ENCODE measurements around the gene CARD9. TPM values are rescaled to one million over a fixed set of nuclear protein-coding genes. Genes with fewer than 3 reads are reported as not detected.

Gene CARD9
- total RNA-seq, 2 experiments from 2014 or later, result 0.55 to 1.3 TPM

DNA sequence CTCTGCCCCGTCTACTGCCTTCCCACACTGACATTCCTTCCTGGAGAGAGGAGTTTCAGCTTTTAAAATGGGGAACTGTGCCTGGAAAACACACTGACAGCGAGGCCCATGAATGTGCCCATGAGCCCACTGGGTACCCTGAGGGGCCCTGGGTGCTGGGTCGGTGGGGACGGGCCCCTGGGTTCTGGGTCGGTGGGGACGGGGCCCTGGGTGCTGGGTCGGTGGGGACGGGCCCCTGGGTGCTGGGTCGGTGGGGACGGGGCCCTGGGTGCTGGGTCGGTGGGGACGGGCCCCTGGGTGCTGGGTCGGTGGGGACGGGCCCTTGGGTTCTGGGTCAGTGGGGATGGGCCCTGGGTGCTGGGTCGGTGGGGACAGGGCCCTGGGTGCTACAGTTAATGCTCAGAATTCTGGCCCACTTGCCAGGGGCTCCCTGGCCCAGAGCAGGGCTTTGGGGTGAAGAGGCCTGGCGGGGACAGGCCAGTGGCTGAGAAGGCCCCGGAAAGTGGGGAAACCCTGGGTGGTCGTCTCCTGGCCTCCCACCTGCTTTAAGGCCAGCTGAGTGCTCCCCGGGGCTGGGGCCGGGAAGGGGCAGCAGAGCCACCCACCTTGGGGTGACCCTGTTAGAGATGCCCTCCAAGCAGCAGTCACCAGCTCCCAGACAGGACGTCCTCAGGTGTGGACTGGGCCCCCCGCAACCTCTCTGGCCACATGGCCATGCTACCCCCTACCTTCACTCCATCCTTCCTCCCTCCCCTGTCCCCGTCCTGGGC lies 43.6 kb downstream of the CARD9 start:
- peaks cover 5% of the 10 kb centered on the region for H3K4me1 Mint-ChIP-seq
- DNase-seq, result no peak
- no peaks in the 10 kb centered on the region for H3K9me3 Mint-ChIP-seq
- no peak overlapping the region for H3K4me3 Mint-ChIP-seq
- no peak overlapping the region for H3K27ac Mint-ChIP-seq
- POLR2A ChIA-PET, result interaction anchor here (1.5 kb wide), 1 partner anchor 34 kb away, joined by 4 read pairs; the partner anchor contains the start of gene DNLZ
- H3K36me3 Mint-ChIP-seq (ENCODE audit: low read depth), result no peaks in the 10 kb centered on the region
- no peaks in the 10 kb centered on the region for H3K27me3 Mint-ChIP-seq
- CTCF ChIA-PET, result interaction anchor here (0.6 kb wide), 1 partner anchor 414 kb away, joined by 3 read pairs; no protein-coding TSS in a partner anchor

DNA sequence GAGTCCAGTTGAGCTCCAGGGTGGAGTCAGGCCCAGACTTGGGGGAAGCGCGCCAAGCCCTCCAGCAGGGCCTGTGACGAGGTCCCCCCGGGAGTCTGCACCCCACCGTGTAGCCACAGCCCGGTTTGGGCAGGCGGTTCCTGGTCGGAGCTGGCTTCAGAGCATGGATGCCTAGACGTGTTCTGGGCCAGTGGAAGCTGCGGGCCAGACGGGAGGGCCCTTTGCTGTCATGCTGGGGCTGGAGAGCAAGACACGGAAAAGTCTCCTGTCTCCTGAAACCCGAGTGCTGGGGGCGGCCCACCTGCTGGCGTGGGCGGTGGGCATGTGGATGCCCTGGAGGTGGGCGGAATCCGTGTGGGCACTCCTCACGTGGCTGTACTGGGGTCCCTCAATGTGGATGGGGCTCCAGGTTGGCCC lies 44.2 kb downstream of the CARD9 start:
- no peaks in the 10 kb centered on the region for H3K27me3 Mint-ChIP-seq
- ChIA-PET POLR2A (interaction anchor here (1.5 kb wide), 1 partner anchor 35 kb away, joined by 4 read pairs; the partner anchor contains the start of gene DNLZ), CTCF (interaction anchor here (0.6 kb wide), 1 partner anchor 415 kb away, joined by 3 read pairs; no protein-coding TSS in a partner anchor)
- H3K4me1 Mint-ChIP-seq, result peaks cover 5% of the 10 kb centered on the region
- no peaks in the 10 kb centered on the region for H3K36me3 Mint-ChIP-seq (ENCODE audit: low read depth)
- H3K9me3 Mint-ChIP-seq, result no peaks in the 10 kb centered on the region
- no peak overlapping the region for H3K4me3 Mint-ChIP-seq
- no peak overlapping the region for H3K27ac Mint-ChIP-seq
- no peak for DNase-seq

DNA sequence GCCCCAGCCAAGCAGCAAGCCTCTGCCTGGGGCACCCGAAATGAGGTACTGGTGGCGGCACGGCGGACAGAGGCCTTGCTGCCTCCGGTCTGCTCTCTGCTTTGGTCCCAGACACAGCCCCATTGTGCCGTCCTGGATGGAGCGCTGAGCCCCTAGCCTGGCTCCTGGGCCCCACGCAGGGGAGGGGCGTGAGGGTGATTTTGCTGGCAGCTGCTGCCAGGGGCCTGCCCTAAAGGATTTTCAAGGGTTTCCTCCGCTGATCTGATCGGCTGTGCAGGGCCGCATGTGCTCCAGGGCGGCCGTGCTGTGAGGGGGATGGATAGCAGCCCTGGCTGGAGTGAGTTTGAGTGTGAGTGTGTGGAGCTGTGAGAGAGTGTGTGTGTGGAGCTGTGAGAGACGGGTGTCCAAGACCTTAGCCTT lies 44.8 kb downstream of the CARD9 start:
- POLR2A ChIA-PET, result no interaction called here
- no peaks in the 10 kb centered on the region for H3K36me3 Mint-ChIP-seq (ENCODE audit: low read depth)
- peak overlapping the region; percentile 51 for H3K4me3 Mint-ChIP-seq
- no peaks in the 10 kb centered on the region for H3K27me3 Mint-ChIP-seq
- no peaks in the 10 kb centered on the region for H3K9me3 Mint-ChIP-seq
- no peak for DNase-seq
- CTCF ChIA-PET, result no interaction called here
- peaks cover 5% of the 10 kb centered on the region for H3K4me1 Mint-ChIP-seq
- no peak overlapping the region for H3K27ac Mint-ChIP-seq

- H3K27ac Mint-ChIP-seq, result no peak overlapping the region
- POLR2A ChIA-PET, result no interaction called here
- no peaks in the 10 kb centered on the region for H3K27me3 Mint-ChIP-seq
- no peak overlapping the region for H3K4me3 Mint-ChIP-seq
- peaks cover 5% of the 10 kb centered on the region for H3K4me1 Mint-ChIP-seq
- no peak for DNase-seq
- H3K9me3 Mint-ChIP-seq, result no peaks in the 10 kb centered on the region
- H3K36me3 Mint-ChIP-seq (ENCODE audit: low read depth), result no peaks in the 10 kb centered on the region
- CTCF ChIA-PET, result no interaction called here
Measured at GRCh38 chr9:136328011-136328621, 45.4 kb downstream of the CARD9 start.

- Mint-ChIP-seq H3K9me3 (no peaks in the 10 kb centered on the region), H3K36me3 (ENCODE audit: low read depth) (no peaks in the 10 kb centered on the region), H3K4me1 (peaks cover 5% of the 10 kb centered on the region), H3K27me3 (no peaks in the 10 kb centered on the region), H3K4me3 (peak within 1 kb of the TSS; percentile 51), H3K27ac (no peak within 1 kb of the TSS)
- POLR2A ChIA-PET, result interaction anchor here (1.1 kb wide), 1 partner anchor 36 kb away, joined by 3 read pairs; the partner anchor contains the start of gene DNLZ
- DNase-seq, result peak; percentile 32
- CTCF ChIA-PET, result no interaction called here
Measured at GRCh38 chr9:136327304-136327974, 46.0 kb downstream of the CARD9 start, which contains the start of gene GPSM1. Gene GPSM1, plus strand, starts transcription at chr9:136327539. Its CDS starts 157 bp downstream, at chr9:136327696.

GRCh38 chr9:136326761-136327303 lies 46.6 kb downstream of the CARD9 start:
- peaks cover 3% of the 10 kb centered on the region for H3K4me1 Mint-ChIP-seq
- H3K4me3 Mint-ChIP-seq, result peak overlapping the region; percentile 51
- CTCF ChIA-PET, result no interaction called here
- DNase-seq, result no peak
- H3K36me3 Mint-ChIP-seq (ENCODE audit: low read depth), result no peaks in the 10 kb centered on the region
- no peaks in the 10 kb centered on the region for H3K27me3 Mint-ChIP-seq
- H3K27ac Mint-ChIP-seq, result no peak overlapping the region
- POLR2A ChIA-PET, result interaction anchor here (1.1 kb wide), 1 partner anchor 36 kb away, joined by 3 read pairs; the partner anchor contains the start of gene DNLZ
- no peaks in the 10 kb centered on the region for H3K9me3 Mint-ChIP-seq

- H3K27me3 Mint-ChIP-seq, result no peaks in the 10 kb centered on the region
- ChIA-PET POLR2A (no interaction called here), CTCF (no interaction called here)
- peaks cover 3% of the 10 kb centered on the region for H3K4me1 Mint-ChIP-seq
- no peaks in the 10 kb centered on the region for H3K36me3 Mint-ChIP-seq (ENCODE audit: low read depth)
- H3K4me3 Mint-ChIP-seq, result peak overlapping the region; percentile 51
- no peak for DNase-seq
- H3K27ac Mint-ChIP-seq, result no peak overlapping the region
- H3K9me3 Mint-ChIP-seq, result no peaks in the 10 kb centered on the region
Measured at GRCh38 chr9:136326061-136326760, 47.3 kb downstream of the CARD9 start.

GRCh38 chr9:136325358-136325757 lies 48.1 kb downstream of the CARD9 start:
- H3K27me3 Mint-ChIP-seq, result no peaks in the 10 kb centered on the region
- no peak overlapping the region for H3K27ac Mint-ChIP-seq
- H3K9me3 Mint-ChIP-seq, result no peaks in the 10 kb centered on the region
- ChIA-PET CTCF (no interaction called here), POLR2A (interaction anchor here (2.2 kb wide), 1 partner anchor 38 kb away, joined by 6 read pairs; the partner anchor contains the start of gene DNLZ)
- H3K36me3 Mint-ChIP-seq (ENCODE audit: low read depth), result no peaks in the 10 kb centered on the region
- no peak for DNase-seq
- peaks cover 3% of the 10 kb centered on the region for H3K4me1 Mint-ChIP-seq
- H3K4me3 Mint-ChIP-seq, result no peak overlapping the region

DNA sequence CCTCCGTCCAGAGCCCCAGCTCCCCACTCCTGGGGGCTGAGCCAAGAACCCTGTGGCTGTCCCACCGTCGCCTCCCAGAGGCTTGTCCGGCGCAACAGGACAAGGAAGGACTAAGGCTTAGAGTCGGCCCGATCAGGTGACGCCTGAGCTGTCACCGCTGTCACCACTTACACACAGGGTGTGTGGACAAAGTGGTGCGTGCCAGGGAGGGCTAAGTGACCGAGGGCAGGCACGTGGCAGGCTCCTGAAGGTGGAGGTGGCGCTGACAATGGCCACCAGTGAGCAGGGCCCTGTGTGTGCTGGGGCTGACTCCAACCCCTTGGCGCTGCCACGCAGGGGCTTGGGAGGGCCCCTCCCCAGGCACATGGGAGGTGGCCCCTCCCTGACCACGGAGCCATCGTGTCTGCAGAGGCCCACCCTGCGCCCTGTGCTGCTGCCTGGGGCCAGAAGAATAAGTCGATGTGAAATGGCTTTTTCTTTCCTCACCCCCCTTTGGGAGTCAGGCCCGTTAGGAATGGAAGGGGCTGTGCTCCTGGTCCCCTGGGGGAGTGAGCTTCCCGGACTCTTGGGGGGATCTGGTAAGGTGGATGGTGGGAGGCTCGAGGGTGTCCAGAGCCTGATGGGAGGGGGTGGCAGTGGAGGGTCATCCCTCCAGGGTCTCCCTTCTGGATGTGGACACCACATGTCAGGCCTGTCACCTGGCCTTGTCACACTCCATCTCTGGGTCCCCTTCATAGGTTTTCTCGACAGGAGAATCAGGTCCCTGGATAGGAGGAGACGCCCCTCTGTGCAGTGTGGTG lies 48.8 kb downstream of the CARD9 start:
- no peak for DNase-seq
- no peaks in the 10 kb centered on the region for H3K9me3 Mint-ChIP-seq
- H3K36me3 Mint-ChIP-seq (ENCODE audit: low read depth), result no peaks in the 10 kb centered on the region
- POLR2A ChIA-PET, result interaction anchor here (2.2 kb wide), 1 partner anchor 39 kb away, joined by 6 read pairs; the partner anchor contains the start of gene DNLZ
- no peaks in the 10 kb centered on the region for H3K27me3 Mint-ChIP-seq
- peaks cover 3% of the 10 kb centered on the region for H3K4me1 Mint-ChIP-seq
- no peak overlapping the region for H3K27ac Mint-ChIP-seq
- no peak overlapping the region for H3K4me3 Mint-ChIP-seq
- CTCF ChIA-PET, result no interaction called here

DNA sequence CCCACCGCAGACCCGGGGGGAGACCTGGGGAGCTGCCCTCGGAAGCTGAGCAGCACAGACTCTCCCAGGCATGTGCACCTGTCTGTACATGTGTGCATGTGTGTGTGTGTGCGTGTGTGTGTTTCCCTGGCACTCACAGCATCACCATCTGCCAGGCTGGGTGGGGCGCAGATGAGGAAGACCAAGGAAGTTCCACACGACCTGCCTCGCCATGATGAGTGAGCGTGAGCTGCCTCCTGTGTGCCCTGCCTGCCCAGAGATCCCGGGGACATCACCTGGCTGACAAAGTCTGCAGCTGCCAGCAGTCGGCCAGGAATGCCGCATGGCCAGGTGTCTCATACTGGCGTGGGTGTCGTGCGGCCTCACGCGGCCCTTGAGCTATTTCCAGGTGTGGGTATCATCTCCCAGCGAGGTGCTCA lies 50.1 kb downstream of the CARD9 start:
- no peaks in the 10 kb centered on the region for H3K4me1 Mint-ChIP-seq
- DNase-seq, result no peak
- CTCF ChIA-PET, result no interaction called here
- H3K27ac Mint-ChIP-seq, result no peak overlapping the region
- H3K4me3 Mint-ChIP-seq, result no peak overlapping the region
- H3K9me3 Mint-ChIP-seq, result no peaks in the 10 kb centered on the region
- no peaks in the 10 kb centered on the region for H3K27me3 Mint-ChIP-seq
- no peaks in the 10 kb centered on the region for H3K36me3 Mint-ChIP-seq (ENCODE audit: low read depth)
- POLR2A ChIA-PET, result interaction anchor here (2.2 kb wide), 1 partner anchor 40 kb away, joined by 6 read pairs; the partner anchor contains the start of gene DNLZ

DNA sequence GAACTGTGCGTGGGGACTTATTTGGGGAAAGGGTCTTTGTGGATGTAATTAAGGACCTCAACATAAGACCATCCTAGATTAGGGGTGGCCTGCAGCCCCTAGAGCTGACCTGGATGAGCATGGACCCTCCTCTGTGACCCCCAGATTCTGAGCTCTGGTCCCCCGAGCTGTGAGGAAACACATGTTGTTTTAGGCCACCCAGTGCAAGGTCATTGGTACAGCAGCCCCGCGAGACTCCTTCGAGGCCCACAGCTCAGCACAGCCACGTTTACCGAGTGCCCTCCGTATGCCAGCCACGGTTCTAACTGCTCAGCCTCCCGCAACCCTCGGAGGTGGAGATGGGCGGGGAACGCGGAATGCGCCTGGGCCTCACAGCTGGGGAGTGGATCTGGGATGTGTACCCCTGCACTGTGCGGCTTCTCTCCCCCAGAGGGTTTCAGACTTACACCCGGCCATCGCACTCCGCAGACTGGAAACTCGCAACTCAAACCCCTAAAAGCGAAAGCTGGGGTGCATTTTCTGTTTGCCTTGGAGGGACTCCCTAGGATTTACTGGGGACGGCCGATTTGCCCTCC lies 50.6 kb downstream of the CARD9 start:
- Mint-ChIP-seq H3K4me1 (no peaks in the 10 kb centered on the region), H3K36me3 (ENCODE audit: low read depth) (no peaks in the 10 kb centered on the region), H3K4me3 (no peak overlapping the region), H3K27ac (no peak overlapping the region), H3K27me3 (no peaks in the 10 kb centered on the region), H3K9me3 (no peaks in the 10 kb centered on the region)
- ChIA-PET POLR2A (interaction anchor here (2.2 kb wide), 1 partner anchor 41 kb away, joined by 6 read pairs; the partner anchor contains the start of gene DNLZ), CTCF (no interaction called here)
- no peak for DNase-seq
